Stimulated activated CD4-positive, alpha-beta T cell treated with anti-CD3 and anti-CD28 coated beads, Interleukin-4, amount 100 ng/mL, for 1 hour (primary cell): ENCODE results near the gene BLVRB.
"Not testable (repeated sequence)": the region's sequence is repeated elsewhere in the genome, so short reads cannot be mapped to it uniquely, and the experiment has no call there.

Source experiments
- DNase-seq: peaks from one replicate; pipeline ENCODE4 v3.0.0-alpha.2; 2020

The BLVRB gene

DNA sequence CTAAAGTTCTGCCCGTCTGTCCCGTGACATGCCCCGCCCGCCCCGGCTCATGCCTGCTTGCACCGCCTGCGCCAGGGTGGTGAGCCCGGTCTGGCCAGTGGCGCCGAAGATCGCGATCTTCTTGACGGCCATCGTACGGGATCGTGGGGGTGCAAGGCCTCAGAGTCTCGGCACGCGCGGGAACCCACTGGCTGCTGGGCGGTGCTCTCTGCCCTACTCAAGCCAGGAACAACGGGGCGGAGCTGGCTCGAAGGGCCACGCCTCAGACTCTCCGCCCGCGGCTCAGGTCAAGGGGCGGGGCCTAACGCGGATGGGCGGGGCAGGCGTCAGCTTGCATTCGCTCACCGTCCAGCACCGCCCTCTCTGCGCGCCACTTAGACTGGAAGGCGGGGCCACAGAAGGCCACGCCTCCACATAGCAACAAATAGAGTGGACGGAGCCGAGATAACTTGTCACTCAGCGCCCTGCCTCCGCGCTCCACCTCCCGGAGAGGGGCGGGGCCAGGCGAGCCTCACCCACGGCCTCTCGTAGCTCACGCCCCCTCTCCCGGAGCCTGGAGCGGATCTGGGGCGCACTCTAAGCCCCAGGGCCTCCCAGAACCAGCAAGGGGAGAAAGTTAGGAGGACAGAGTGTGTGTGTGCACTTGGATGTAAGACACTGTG lies at the start of gene BLVRB:
BLVRB (minus strand) TSS at position 189 of the 662 bp plus-strand sequence; CDS start at position 132, 57 bp downstream.
- peak; percentile 100 for DNase-seq

DNA sequence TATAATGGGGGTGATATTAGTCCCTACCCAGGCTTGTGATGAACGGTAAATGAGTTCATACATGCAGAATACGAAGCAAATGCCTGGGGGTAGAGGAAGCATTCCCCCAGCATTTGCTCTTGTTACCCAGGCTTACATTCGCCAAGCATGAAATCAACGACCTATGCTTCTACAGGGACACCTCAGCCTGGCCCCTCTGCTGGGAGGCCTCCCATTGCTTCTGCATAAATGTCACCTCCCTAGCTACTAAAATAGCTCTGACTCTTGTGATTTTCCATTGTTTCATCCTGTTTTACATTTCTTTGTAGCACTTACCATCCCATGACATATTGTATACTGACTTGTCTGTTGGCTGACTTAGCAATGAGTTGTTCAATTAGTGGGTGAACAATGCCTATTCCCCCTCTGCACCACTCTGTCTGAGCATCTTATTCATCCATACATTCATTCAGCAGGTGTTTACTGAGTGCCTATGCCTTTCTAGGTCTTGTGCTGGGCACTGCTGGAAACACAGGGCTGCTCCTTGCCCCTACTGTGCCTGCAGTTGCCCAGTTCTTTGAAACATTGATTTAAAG lies 48.3 kb upstream of the BLVRB start:
- no peak for DNase-seq

DNA sequence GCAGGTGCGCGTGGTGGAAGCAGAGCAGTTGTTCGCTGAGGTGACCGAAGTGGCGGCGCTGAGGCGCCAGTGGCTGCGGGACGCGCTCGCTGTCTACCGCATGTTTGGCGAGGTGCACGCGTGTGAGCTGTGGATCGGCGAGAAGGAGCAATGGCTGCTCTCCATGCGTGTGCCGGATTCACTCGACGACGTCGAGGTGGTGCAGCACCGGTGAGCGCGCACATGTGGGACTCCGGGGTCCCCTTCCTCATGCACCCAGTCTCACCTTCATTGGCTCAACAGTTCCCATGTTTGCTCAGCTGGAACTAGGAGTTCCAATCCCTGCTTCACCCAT lies 47.8 kb upstream of the BLVRB start:
- no peak for DNase-seq

DNA sequence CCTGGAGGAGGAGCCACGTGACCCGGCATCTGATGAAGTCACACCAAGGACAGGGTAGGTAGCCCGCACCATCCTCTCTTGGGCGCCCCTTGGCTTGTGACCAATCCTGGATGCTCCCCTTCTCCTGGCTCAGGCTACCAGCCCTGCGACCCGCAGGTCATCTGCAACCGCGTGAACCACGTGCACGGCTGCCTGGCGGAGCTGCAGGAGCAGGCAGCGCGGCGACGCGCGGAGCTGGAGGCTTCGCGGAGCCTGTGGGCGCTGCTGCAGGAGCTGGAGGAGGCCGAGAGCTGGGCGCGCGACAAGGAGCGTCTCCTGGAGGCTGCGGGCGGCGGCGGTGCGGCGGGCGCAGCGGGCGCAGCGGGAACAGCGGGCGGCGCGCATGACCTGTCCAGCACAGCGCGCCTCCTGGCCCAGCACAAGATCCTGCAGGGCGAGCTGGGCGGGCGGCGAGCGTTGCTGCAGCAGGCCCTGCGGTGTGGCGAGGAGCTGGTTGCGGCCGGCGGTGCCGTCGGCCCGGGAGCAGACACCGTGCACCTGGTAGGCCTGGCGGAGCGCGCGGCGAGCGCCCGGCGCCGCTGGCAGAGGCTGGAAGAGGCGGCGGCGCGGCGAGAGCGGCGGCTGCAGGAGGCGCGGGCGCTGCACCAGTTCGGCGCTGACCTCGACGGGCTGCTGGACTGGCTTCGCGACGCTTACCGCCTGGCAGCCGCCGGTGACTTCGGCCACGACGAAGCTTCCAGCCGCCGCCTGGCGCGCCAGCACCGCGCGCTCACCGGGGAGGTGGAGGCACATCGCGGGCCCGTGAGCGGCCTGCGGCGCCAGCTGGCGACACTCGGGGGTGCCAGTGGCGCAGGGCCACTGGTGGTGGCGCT lies 47.2 kb upstream of the BLVRB start:
- DNase-seq: no peak

DNA sequence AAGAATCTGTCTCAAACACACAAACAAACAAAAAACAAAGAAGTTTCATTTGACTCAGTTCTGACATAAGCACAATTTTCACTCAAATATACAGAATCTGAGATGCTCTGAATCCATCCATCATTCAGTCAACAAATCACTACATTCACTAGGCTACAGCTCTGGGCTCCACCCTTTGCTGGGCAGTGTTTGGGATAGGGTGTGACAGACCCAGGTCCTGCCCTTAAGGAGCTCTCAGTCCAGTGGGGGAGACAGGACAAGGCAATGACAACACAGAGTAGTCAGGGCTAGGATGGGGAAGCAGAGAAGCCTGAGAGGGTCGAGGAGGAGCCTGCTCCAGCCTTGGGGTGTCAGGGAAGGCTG lies 46.5 kb upstream of the BLVRB start:
- no peak for DNase-seq

DNA sequence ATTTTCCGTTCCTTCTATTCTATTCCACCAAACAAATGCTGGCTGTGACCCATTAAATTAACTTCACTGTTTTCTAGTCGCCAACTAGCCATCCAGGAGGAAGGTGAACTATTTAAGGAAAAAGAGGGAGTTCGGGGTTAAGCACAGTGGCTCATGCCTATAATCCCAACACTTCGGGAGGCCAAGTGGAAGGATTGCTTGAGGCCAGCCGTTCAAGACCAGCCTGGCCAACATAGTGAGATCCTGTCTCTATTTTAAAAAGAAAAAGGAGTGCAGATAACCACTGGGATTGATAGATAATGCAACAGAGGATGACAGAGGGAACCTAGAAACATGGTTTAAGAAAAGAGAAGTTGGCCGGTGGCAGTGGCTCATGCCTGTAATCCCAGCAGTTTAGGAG lies 45.9 kb upstream of the BLVRB start:
- DNase-seq: no peak

DNA sequence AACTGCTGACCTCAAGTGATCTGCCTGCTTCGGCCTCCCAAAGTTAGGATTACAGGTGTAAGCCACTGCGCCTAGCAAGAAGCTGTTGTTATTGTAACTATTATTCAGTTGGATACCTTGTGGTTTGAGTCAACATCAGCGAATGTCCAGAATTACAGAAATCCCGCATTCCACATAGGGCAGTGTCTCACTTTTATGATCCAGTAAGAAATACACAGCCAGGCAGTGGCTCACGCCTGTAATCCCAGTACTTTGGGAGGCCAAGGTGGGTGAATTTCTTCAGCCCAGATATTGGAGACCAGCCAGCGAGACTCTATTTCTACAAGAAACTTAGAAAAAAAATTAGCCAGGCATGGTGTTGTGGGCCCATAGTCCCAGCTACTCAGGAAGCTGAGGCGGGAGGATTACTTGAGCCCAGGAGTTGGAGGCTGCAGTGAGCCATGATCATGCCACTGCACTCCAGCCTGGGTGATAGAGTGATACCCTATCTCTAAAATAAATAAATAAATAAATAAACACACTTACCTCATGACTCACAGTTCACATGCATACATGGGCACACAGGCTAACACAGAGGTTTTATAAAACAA lies 45.1 kb upstream of the BLVRB start:
- DNase-seq: no peak

DNA sequence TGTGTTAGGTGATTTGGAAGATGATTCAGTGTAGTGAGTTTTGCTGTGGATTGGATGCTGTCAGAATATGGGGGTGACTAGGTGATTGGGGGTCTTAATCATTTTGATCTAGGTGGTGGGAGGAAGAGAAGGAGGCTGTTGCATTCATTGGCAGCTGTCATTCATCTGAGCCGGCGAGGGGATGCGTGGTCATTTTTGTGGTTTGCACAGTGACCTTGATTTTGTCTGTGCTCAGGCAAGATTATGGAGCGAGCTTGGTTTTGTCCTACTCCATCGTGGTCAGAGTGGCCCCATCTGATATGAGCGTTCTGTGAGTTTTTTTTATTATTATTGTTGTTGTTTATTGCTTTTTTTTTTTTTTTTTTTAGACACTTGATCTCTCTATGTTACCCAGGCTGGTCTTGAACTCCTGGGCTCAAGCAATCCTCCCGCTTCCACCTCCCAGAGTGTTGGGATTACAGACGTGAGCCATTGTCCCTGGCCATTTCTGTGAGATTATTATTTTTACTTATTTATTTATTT lies 43.3 kb upstream of the BLVRB start:
- DNase-seq: no peak

DNA sequence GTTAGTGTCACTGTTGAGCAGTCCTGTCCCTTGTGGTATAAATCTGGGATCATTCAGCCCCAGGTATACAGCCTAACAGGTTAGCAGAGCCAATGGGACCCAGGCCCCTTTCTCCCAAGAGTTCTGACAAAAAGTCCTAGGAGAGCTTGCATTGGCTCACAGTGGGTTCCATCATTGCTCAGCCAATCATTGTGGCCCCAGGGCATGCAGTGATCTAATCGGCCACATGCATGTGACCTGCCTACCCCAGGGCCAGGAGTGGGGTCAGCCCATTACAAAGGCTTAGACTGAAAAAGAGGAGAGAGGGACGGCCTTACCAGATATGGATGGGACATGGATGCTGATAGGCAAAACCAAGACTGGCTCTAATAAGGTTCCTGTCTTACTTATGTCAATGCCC lies 42.3 kb upstream of the BLVRB start:
- DNase-seq: no peak

DNA sequence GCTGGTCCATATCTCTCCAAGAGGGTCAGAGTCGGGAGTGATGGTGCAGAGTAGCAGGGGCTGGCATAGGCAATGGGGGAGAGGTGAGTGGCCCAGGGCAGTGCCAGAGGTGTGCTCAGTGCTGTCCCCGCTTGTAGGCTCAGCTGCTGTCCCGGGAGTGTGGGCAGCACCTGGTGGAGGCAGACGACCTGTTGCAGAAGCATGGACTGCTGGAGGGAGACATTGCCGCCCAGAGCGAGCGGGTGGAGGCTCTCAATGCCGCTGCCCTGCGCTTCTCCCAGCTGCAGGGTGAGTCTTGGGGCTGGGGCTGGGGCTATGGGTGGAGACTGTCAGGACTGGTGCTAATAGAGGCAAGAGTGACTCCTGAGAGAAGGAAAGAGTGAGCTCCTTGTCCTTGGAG lies 40.6 kb upstream of the BLVRB start:
- no peak for DNase-seq

DNA sequence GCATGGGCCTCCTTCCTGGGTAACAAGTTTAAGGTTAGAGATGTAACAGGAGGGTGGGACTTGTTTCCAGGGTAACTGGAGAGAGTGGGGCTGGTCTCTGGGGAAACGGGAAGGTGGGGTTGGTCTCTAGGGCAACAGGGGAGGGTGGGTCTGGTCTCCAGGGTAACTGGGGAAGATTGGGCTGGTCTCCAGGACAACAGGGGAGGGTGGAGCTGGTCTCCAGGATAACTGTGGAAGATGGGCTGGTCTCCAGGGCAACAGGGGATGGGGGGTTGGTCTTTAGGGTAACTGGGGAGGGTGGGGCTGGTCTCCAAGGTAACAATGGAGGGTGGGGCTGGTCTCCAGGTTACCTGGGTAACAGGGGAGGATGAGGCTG lies 37.8 kb upstream of the BLVRB start:
- no peak for DNase-seq

DNA sequence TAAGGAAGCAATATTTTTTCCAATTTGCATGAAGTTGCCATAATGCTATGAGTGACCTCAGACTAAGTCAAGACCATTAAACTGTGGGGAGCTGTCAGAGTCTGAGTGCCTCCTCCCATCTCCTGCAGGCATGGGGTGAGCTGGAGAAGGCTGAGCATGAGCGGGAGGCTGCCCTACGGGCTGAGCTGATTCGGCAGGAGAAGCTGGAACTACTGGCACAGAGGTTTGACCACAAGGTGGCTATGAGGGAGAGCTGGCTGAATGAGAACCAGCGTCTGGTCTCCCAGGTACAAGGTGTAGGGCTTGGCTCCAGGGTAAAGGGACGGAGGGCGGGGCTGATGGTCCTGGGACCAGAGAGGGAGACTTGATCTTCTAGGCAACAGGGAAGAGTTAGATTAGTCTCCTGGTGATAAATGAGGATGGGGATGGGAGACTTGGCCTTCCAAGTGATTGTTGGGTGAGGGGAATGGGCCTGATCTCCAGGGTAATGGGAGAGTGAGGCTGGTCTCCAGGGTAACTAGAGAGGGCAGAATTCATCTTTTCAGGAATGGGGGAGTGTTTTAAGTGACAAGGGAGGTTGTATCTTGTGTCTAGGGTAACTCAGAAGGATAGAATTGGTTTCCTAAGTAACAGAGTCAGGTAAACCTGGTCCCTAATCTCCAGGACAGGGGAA lies 37.2 kb upstream of the BLVRB start:
- no peak for DNase-seq

DNA sequence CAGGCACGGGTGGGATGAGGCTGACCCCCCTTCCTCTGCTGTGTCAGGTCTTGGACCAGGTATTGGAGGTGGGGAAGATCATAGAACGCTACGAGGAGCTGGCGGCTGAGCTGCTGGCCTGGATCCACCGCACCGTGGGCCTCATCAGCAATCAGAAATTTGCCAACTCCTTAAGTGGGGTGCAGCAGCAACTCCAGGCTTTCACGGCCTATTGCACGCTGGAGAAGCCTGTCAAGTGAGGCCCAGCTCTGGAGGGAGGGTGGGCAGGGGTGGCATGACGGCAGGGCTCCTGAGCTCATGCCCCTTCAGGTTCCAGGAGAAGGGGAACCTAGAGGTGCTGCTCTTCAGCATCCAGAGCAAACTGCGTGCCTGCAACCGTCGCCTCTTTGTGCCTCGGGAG lies 36.5 kb upstream of the BLVRB start:
- no peak for DNase-seq

DNA sequence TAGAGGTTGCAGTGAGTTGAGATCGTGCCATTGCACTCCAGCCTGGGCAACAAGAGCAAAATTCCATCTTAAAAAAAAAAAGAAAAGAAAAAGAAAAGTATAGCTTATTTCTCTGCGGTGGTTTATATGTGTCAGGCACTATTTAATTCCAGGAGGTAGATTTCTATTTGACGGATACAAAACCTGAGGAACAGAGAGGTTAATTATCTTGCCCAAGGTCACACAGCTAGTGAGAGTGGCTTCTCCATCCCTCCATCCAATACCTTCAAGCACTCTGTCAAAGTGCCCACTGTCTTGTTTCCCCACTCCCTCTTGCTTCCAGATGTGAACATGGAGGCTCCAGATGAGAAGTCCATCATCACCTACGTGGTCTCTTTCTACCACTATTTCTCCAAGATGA lies 36.1 kb upstream of the BLVRB start:
- no peak for DNase-seq

DNA sequence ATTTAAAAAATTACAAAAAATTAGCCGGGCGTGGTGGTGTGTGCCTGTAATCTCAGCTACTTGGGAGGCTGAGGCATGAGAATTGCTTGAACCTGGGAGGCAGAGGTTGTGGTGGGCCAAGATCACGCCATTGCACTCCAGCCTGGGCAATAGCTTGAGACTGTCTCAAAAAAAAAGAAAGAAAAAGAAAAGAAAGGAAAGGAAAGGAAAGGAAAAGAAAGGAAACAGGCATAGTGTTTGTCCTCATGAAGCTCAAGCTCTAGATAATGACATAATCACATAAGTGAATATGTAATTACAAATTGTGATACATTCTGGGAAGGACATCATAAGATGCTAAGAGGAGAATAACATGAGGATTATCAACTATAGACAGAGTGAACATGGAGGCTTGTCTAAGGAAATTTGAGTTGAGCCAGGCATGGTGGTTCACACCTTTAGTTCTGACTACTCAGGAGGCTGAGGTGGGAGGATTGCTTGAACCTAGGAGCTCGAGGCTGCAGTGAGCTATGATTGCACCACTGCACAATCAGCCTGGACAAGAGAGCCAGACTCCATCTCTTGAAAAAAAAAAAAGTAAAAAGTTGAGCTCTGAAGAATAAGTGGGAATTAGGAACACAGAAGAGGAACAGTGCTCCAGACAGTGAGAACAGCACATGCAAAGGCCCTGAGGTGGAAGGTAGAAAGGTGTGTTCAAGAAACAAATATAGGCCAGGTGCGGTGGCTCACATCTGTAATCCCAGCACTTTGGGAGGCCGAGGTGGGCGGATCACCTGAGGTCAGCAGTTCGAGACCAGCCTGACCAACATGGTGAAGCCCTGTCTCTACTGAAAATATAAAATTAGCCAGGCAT lies 35.4 kb upstream of the BLVRB start:
- DNase-seq: not testable (repeated sequence)

DNA sequence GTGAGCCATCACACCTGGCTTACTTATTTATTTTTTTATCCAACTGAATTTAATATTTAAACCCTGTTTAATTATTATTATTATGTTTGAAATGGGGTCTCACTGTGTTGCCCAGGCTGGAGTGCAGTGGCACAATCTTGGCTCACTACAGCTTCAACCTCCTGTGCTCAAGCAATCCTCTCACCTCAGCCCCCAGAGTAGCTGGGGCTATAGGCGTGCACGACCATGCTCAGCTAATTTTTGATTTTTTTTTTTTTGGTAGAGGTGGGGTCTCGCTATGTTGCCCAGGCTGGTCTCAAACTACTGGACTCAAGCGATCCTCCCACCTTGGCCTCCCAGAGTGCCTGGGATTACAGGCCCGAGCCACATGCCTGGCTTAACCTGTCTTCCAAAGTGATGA lies 33.8 kb upstream of the BLVRB start:
- no peak for DNase-seq

DNA sequence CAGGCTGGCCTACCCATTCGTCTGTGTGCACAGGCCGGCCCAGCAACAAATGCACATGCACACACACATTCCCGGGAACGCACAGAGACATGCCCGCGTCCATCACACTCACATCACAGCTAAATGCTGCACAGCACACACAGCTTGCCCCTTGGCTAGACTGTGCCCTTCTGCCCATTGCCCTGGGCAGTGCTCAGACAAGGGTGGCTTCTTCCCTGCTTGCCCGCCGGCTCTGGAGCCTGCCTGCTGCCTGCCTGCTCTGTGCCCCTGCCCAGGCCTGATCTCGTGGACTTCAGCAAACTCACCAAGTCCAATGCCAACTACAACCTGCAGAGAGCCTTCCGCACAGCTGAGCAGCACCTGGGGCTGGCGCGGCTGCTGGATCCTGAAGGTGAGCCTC lies 31.7 kb upstream of the BLVRB start:
- no peak for DNase-seq

DNA sequence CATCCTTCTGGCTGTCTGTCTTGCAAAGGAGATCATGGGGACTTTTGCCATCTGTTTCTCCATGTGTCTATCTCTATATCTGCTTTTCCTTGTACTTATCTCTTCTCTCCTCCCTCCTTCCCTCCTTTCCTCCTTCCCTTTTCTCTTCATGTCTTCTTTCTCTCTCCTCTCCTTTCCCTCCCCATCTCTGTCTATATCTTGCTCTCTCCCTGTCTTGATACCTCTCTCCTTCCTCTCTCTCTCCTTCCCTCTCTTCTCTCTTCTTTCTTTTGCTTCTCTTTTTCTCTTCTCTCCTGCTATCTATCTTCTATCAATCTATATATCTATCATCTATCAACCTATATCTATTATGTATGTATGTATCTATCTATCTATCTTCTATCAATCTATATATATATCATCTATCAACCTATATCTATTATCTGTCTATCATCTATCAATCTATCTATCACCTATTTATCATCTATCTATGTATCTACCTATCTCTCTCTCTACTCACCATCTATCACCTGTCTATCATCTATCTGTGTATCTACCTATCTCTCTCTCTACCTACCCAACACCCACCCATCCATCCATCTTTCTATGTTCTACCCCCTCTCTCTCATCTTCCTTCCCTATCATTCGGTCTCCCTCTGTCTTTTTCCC lies 28.8 kb upstream of the BLVRB start:
- DNase-seq: no peak

DNA sequence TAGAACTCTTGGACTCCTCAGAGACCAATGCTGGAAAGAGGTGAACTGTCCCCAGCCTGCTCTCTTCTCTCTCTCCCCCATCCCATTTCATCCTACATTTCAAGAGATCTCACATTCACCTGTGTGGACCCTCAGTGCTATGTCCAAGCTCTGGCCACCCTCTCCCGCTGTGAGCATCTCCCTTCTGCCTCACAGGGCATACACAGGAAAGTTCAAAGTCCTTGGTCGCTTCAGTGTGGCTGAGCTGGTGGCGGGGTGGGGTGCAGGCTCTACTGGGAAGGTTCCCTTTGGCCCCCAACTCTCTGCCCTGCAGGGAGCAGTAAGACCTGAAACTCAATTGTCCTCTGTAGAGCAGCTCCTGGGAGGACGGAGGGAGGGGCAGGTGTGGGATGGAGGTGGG lies 28.2 kb upstream of the BLVRB start:
- no peak for DNase-seq

DNA sequence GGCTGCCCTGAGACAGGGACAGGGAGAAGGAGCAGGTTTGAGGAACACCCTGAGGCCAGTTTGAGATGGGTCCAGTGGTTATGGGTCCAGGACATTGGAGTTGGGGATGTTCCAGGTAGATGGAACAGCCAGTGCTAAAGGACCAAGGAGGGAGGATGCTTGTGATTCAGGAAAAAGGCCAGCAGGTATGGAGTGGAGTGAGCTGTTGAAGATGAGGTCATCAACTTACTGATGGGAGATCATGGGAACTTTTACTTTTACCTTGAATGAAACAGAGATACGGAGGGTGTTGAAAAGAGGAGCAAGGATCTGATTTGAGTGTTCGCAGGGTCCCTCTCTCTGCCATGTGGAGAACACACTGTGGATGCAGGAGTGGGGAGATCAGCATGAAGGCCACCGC lies 26.7 kb upstream of the BLVRB start:
- DNase-seq: no peak

DNA sequence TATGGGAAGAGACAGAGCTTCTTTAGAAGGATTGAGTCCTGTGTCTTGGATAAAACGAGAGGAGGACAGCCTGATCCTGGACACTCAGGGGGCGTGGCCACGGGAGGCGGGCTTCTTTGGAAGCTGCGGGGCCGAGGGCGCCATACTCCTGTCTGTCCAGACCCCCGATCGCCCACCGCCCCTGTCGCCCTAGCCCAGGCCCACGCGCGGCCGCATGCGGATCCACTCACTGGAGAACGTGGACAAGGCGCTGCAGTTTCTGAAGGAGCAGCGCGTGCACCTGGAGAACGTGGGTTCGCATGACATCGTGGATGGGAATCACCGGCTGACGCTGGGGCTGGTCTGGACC lies 24.3 kb upstream of the BLVRB start:
- no peak for DNase-seq

DNA sequence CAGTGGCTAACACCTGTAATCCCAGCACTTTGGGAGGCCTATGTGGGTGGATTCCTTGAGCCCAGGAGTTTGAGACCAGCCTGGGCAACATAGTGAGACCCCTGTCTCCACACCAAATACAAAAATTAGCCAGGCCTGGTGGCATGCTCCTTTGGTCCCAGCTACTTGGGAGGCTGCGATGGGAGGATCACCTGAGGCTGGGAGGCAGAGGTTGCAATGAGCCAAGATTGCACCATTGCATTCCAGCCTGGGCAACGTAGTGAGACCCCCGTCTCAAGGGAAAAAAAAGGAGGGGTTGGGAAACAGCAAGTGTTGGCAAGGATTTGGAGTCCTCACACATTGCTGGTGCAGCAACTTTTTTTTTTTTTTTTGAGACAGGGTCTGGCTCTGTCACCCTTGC lies 20.5 kb upstream of the BLVRB start:
- no peak for DNase-seq
